WERI-Rb-1 (cell line): ENCODE data around the gene POLDIP2.

Experiments
- DNase-seq: peaks from one replicate; pipeline ENCODE4 v3.0.0-alpha.2; 2020
- H3K27ac ChIP-seq: fragments of 250-450 bp; sonication (Bioruptor Pico); 2 replicates; pipeline ENCODE4 v1.5.1; 2020; ENCODE audit warnings: mild to moderate bottlenecking, moderate library complexity
- H3K27me3 ChIP-seq: fragments of 250-450 bp; sonication (Bioruptor Pico); 2 replicates; pipeline ENCODE4 v1.5.1; 2021; ENCODE audit warnings: mild to moderate bottlenecking, low read depth, moderate library complexity; ENCODE audit not compliant: insufficient read depth, severe bottlenecking
- H3K36me3 ChIP-seq: fragments of 250-450 bp; sonication (Bioruptor Pico); 2 replicates; pipeline ENCODE4 v1.5.1; 2020; ENCODE audit warnings: mild to moderate bottlenecking, moderate library complexity
- H3K4me3 ChIP-seq: 2 replicates; pipeline ENCODE4 v1.5.1; 2011; ENCODE audit warnings: low read depth, mild to moderate bottlenecking, control low read depth, low read length
- H3K9me3 ChIP-seq: fragments of 250-450 bp; sonication (Bioruptor Pico); 2 replicates; pipeline ENCODE4 v1.5.1; 2021; ENCODE audit warnings: mild to moderate bottlenecking, moderate library complexity; ENCODE audit not compliant: severe bottlenecking
- CTCF ChIP-seq: IDR thresholded peaks from 2 replicates; pipeline ENCODE4 v1.5.1; 2011; ENCODE audit warnings: low read depth, mild to moderate bottlenecking, control low read depth, inconsistent platforms, low read length

Gene POLDIP2

GRCh38 chr17:28345419-28346198 lies 11.7 kb downstream of the POLDIP2 start:
- Histone ChIP-seq H3K4me3 (no peak overlapping the region), H3K27me3 (no peaks in the 10 kb centered on the region), H3K27ac (no peak overlapping the region), H3K9me3 (no peaks in the 10 kb centered on the region), H3K36me3 (peaks cover 85% of the 10 kb centered on the region)
- TF ChIP-seq CTCF: no peak
- no peak for DNase-seq

- TF ChIP-seq CTCF: no peak
- DNase-seq: no peak
- H3K36me3 ChIP-seq: peaks cover 74% of the 10 kb centered on the region
- H3K27ac ChIP-seq: no peak overlapping the region
- H3K4me3 ChIP-seq: no peak overlapping the region
- H3K9me3 ChIP-seq: no peaks in the 10 kb centered on the region
- H3K27me3 ChIP-seq: no peaks in the 10 kb centered on the region
These were observed 12.9 kb downstream of the POLDIP2 start for GRCh38 chr17:28344435-28344901.

GRCh38 chr17:28344011-28344410 lies 13.3 kb downstream of the POLDIP2 start:
- H3K27me3 ChIP-seq: no peaks in the 10 kb centered on the region
- no peak for TF ChIP-seq CTCF
- DNase-seq: no peak
- peaks cover 73% of the 10 kb centered on the region for H3K36me3 ChIP-seq
- no peak overlapping the region for H3K4me3 ChIP-seq
- no peak overlapping the region for H3K27ac ChIP-seq
- H3K9me3 ChIP-seq: no peaks in the 10 kb centered on the region

GRCh38 chr17:28343491-28343932 lies 13.8 kb downstream of the POLDIP2 start:
- no peak for TF ChIP-seq CTCF
- Histone ChIP-seq H3K27me3 (no peaks in the 10 kb centered on the region), H3K36me3 (peaks cover 68% of the 10 kb centered on the region), H3K4me3 (no peak overlapping the region), H3K27ac (no peak overlapping the region), H3K9me3 (no peaks in the 10 kb centered on the region)
- DNase-seq: no peak

GRCh38 chr17:28342313-28342712 lies 15.0 kb downstream of the POLDIP2 start:
- Histone ChIP-seq H3K4me3 (no peak overlapping the region), H3K9me3 (no peaks in the 10 kb centered on the region), H3K27ac (no peak overlapping the region), H3K27me3 (no peaks in the 10 kb centered on the region), H3K36me3 (peaks cover 56% of the 10 kb centered on the region)
- TF ChIP-seq CTCF: no peak
- DNase-seq: no peak
